T47D (cell line): ENCODE data around the gene MEIOSIN.
"Not testable (repeated sequence)": the region's sequence is repeated elsewhere in the genome, so short reads cannot be mapped to it uniquely, and the experiment has no call there.

Experiments
- DNase-seq, 2 experiments: peaks; one replicate each; pipeline versions ENCODE4 v3.0.0 to v3.0.0-alpha.2; 2011 to 2012; ENCODE audit warnings: low read depth in 1 of 2, low spot score in 1 of 2
- JUND ChIP-seq: IDR thresholded peaks from 2 replicates; pipeline ENCODE4 v1.6.1; 2012; ENCODE audit warnings: low read depth
- in situ Hi-C: cut with HindIII; loops from 2 replicates; pipeline ENCODE4 v1.10.0; 2016; ENCODE audit warnings: low sequenced_read_pairs, low pct_unique_long_range_greater_than_20kb

MEIOSIN gene

GRCh38 chr19:45711851-45712698 is 21.2 kb upstream of the MEIOSIN start:
- no peak for DNase-seq
- in situ Hi-C loops, result no loop called here
- TF ChIP-seq JUND, result no peak

- no peak for DNase-seq
- no peak for TF ChIP-seq JUND
- in situ Hi-C loops, result no loop called here
These were observed 20.6 kb upstream of the MEIOSIN start for GRCh38 chr19:45712699-45713067.

- in situ Hi-C loops, result no loop called here
- TF ChIP-seq JUND, result no peak
- DNase-seq, result no peak
These were observed 20.1 kb upstream of the MEIOSIN start for GRCh38 chr19:45713141-45713540.

GRCh38 chr19:45715139-45715538 is 18.1 kb upstream of the MEIOSIN start:
- in situ Hi-C loops, result no loop called here
- TF ChIP-seq JUND, result no peak
- DNase-seq, result no peak

- no peak for TF ChIP-seq JUND
- DNase-seq, result peak; percentile 51 to 65
- in situ Hi-C loops, result no loop called here
These were observed 16.7 kb upstream of the MEIOSIN start for GRCh38 chr19:45716359-45717130.

- DNase-seq, result peak; percentile 88 to 98
- in situ Hi-C loops, result no loop called here
These were observed 15.9 kb upstream of the MEIOSIN start for GRCh38 chr19:45717131-45717982.

GRCh38 chr19:45717983-45718650 is 15.1 kb upstream of the MEIOSIN start:
- TF ChIP-seq JUND, result no peak
- no peak for DNase-seq
- in situ Hi-C loops, result no loop called here

More at GRCh38 chr19:45717131-45717982, 15.9 kb upstream of the MEIOSIN start:
- TF ChIP-seq JUND, result no peak

- DNase-seq, in situ Hi-C loops: not testable (repeated sequence)
These were observed 13.2 kb upstream of the MEIOSIN start for GRCh38 chr19:45720065-45720464.

GRCh38 chr19:45728683-45729082 is 4.6 kb upstream of the MEIOSIN start:
- DNase-seq, in situ Hi-C loops: not testable (repeated sequence)

GRCh38 chr19:45729800-45730290 is 3.4 kb upstream of the MEIOSIN start:
- peak in 1 of 2 experiments; percentile 28 for DNase-seq
- in situ Hi-C loops, result no loop called here
- no peak for TF ChIP-seq JUND

GRCh38 chr19:45730368-45731288 is 2.6 kb upstream of the MEIOSIN start, which contains the start of gene FBXO46:
Gene FBXO46 (minus strand): TSS chr19:45730896. CDS start chr19:45713495, 17,401 bp downstream.
- in situ Hi-C loops, result no loop called here
- TF ChIP-seq JUND, result no peak
- DNase-seq, result peak; percentile 80 to 97
